Upper lobe of right lung (tissue), 1 donor: ENCODE results near the gene MAMDC2. TPM values are rescaled to one million over a fixed set of nuclear protein-coding genes. Genes with fewer than 3 reads are reported as not detected.

Experiments
- ATAC-seq: fragments of 200-7000 bp; cut with Tn5 transposase; one replicate; pipeline ENCODE4 v1.9.1; 2020; ENCODE audit warnings: mild to moderate bottlenecking, moderate library complexity
- DNase-seq: peaks from one replicate; pipeline ENCODE4 v3.0.0-alpha.2; 2020
- H3K27ac ChIP-seq: fragments of 200-600 bp; one replicate; pipeline ENCODE4 v1.8.0; 2022
- H3K27me3 ChIP-seq: fragments of 200-600 bp; one replicate; pipeline ENCODE4 v1.8.0; 2022; ENCODE audit warnings: mild to moderate bottlenecking
- H3K36me3 ChIP-seq: fragments of 200-600 bp; one replicate; pipeline ENCODE4 v1.8.0; 2022
- H3K4me1 ChIP-seq: fragments of 200-600 bp; one replicate; pipeline ENCODE4 v1.8.0; 2022
- H3K4me3 ChIP-seq: fragments of 200-600 bp; one replicate; pipeline ENCODE4 v1.8.0; 2022; ENCODE audit warnings: mild to moderate bottlenecking
- H3K9me3 ChIP-seq: fragments of 200-600 bp; one replicate; pipeline ENCODE4 v1.8.0; 2022
- CTCF ChIP-seq: fragments of 200-600 bp; IDR thresholded peaks from one replicate; pipeline ENCODE4 v1.8.0; 2022; ENCODE audit warnings: antibody characterized with exemption
- intact Hi-C: fragments of 100-400 bp; cut with DNase I; formaldehyde crosslinking; loops from one replicate; pipeline ENCODE4 v1.11.0; 2022
- total RNA-seq: library from RNA; stranded (reverse); fragmentation: NEBNext Ultra II Directional; extraction: Animal tissue kit (Norgen Biotek cat#: 25700); gene quantifications from one replicate; pipeline ENCODE4 v1.2.1, GENCODE V29; 2021
- donor health status: DM: no; HTN: yes; CAD: no; lungs with severe emphysema.

Gene MAMDC2
- total RNA-seq, 1 donor from 2014 or later: 72.0 TPM

DNA sequence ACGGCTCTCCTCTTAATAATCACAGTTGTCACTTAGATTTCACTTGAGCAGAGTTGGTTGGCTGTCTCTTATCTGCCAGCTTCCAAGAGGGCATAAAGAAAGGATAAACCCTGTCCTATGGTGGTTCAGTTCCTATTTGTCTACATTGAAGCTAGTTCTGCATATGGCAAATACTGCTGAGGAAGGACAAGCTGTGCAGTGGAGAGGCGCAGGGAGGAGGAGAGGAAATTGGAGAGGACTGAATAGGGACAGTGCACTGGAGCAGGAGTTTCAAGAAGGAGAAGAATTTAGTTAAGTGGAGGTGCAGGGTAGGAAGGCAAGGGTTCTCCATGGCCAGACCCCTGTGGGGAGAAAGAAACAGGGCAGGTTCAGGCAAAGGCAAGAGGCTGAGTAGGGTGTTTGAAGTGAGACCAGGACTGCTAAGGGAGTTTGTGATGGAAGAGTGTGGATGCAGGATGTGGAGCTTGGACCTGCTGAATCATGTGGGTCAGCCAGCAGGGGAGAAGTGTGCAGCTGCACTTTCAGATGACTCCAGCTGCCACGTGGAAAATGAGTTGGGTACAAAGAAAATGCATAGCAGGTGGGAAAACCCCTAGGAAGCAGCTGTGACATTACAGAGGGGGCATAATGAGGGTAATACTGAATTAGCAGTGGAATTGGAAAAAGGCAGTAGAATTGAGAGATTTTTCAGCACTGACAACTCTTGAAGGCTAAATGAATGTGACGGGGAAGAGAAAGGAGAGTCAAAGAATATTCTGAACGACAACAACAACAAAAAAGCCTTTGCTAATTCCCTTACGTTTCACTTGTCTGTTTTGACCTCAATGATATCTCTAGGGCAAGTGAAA is 66.8 kb downstream of the MAMDC2 start:
- Histone ChIP-seq H3K27me3 (no peaks in the 10 kb centered on the region), H3K27ac (no peak overlapping the region), H3K4me1 (peaks cover 4% of the 10 kb centered on the region), H3K9me3 (no peaks in the 10 kb centered on the region), H3K4me3 (no peak overlapping the region), H3K36me3 (no peaks in the 10 kb centered on the region)
- DNase-seq: no peak
- no peak for ATAC-seq
- intact Hi-C loops: loop anchor here (10.0 kb wide), 1 partner anchor 146 kb away; no protein-coding TSS in a partner anchor
- TF ChIP-seq CTCF: no peak

GRCh38 chr9:70111042-70111602 is 67.5 kb downstream of the MAMDC2 start:
- Histone ChIP-seq H3K4me1 (peaks cover 4% of the 10 kb centered on the region), H3K4me3 (no peak overlapping the region), H3K27ac (no peak overlapping the region), H3K36me3 (no peaks in the 10 kb centered on the region), H3K9me3 (no peaks in the 10 kb centered on the region), H3K27me3 (no peaks in the 10 kb centered on the region)
- TF ChIP-seq CTCF: peak; percentile 84
- intact Hi-C loops: loop anchor here (10.0 kb wide), 1 partner anchor 146 kb away; no protein-coding TSS in a partner anchor
- ATAC-seq (peak; percentile 84), DNase-seq (peak; percentile 89)

GRCh38 chr9:70111641-70112236 is 68.1 kb downstream of the MAMDC2 start:
- Histone ChIP-seq H3K9me3 (no peaks in the 10 kb centered on the region), H3K4me1 (peaks cover 4% of the 10 kb centered on the region), H3K4me3 (no peak overlapping the region), H3K27ac (no peak overlapping the region), H3K27me3 (no peaks in the 10 kb centered on the region), H3K36me3 (no peaks in the 10 kb centered on the region)
- ATAC-seq (no peak), DNase-seq (no peak)
- TF ChIP-seq CTCF: no peak
- intact Hi-C loops: loop anchor here (10.0 kb wide), 1 partner anchor 147 kb away; no protein-coding TSS in a partner anchor

DNA sequence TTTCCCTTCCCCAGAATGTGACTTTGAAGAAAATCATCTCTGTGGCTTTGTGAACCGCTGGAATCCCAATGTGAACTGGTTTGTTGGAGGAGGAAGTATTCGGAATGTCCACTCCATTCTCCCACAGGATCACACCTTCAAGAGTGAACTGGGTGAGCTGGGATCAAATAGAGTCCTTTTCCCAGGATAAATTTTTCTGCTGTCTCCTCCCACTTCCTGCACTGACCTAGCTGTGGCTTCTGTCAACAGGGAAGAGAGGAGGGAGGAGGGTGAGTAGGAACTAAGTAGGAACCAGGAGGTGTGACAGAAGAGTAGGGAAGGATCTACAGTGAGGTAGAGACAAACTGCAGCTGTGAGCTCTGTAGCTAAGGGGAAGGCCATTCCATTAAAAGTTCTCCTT is 69.3 kb downstream of the MAMDC2 start:
- intact Hi-C loops: loop anchor here (10.0 kb wide), 1 partner anchor 148 kb away; no protein-coding TSS in a partner anchor
- Histone ChIP-seq H3K9me3 (no peaks in the 10 kb centered on the region), H3K27me3 (no peaks in the 10 kb centered on the region), H3K27ac (no peak overlapping the region), H3K4me1 (peaks cover 4% of the 10 kb centered on the region), H3K36me3 (no peaks in the 10 kb centered on the region), H3K4me3 (no peak overlapping the region)
- ATAC-seq (peak; percentile 13), DNase-seq (no peak)
- no peak for TF ChIP-seq CTCF

DNA sequence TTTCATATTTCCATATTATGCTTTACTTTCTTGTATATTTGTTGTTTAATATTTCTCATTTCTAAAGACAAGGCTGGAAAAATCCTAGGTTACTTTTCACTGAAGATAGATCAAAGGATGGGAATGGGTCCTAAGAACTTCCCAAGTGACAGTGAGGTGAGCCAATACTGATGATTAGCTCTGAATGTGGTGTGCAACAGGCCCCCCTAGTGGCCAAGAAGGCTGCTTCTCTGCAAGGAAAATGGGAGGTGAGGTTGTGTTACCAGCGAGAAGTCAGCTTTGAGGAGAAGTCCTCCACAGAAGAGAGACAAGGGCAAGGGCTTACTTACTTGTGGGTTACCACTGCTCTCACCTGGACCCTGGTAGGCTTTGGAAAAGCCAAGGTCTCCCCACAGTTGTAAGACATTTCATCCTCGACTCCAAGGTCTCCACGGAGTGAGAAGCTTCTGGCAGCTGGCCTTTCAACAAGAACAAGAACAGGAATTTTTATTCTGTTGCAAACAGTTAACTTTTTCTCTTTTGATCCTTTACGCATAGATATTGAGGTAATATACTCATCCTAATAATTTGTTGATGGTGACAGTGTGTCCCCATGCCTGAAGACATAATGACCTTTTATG is 69.9 kb downstream of the MAMDC2 start:
- no peak overlapping the region for H3K27ac ChIP-seq
- no peaks in the 10 kb centered on the region for H3K36me3 ChIP-seq
- no peak for DNase-seq
- H3K4me3 ChIP-seq: no peak overlapping the region
- ATAC-seq: peak; percentile 82
- H3K4me1 ChIP-seq: peaks cover 4% of the 10 kb centered on the region
- no peaks in the 10 kb centered on the region for H3K9me3 ChIP-seq
- intact Hi-C loops: loop anchor here (10.0 kb wide), 1 partner anchor 149 kb away; no protein-coding TSS in a partner anchor
- no peaks in the 10 kb centered on the region for H3K27me3 ChIP-seq
- peak; percentile 76 for TF ChIP-seq CTCF
